Measurements from ENCODE around the gene MKRN3.

- TF ChIP-seq SUZ12 (IDR thresholded peaks at IDR 0.05; ENCODE audit: extremely low read depth, insufficient read depth, insufficient read length) (no peak), ZNF274 (IDR thresholded peaks at IDR 0.05; ENCODE audit: low read depth, low read length) (no peak)
Observed at GRCh38 chr15:23538648-23539047, 26.8 kb upstream of the MKRN3 start.
